Activated CD4-positive, alpha-beta memory T cell treated with anti-CD3 and anti-CD28 coated beads, Interleukin-2, amount 10 ng/mL, durations not matched to agents 7 days and 5 days (primary cell): ENCODE data around the gene TGFB1. TPM values are rescaled to one million over a fixed set of nuclear protein-coding genes. Genes with fewer than 3 reads are reported as not detected.

Source experiments
- CTCF ChIA-PET: fragments of 350-600 bp; sonication (Branson Sonifier 250); formaldehyde crosslinking; loops from one replicate; lab custom pipeline; 2021; ENCODE audit warnings: antibody characterized with exemption, inconsistent platforms; lab: Charles Lee
- POLR2A ChIA-PET: fragments of 350-600 bp; sonication (Branson Sonifier 250); formaldehyde crosslinking; loops from one replicate; lab custom pipeline; 2021; ENCODE audit warnings: antibody characterized with exemption; lab: Charles Lee
- DNase-seq: peaks from one replicate; pipeline ENCODE4 v3.0.0-alpha.2; 2020
- H3K27ac Mint-ChIP-seq: one replicate; pipeline ENCODE4 v1.8.0; 2021; ENCODE audit warnings: mild to moderate bottlenecking, mixed read lengths
- H3K27me3 Mint-ChIP-seq: one replicate; pipeline ENCODE4 v1.8.0; 2021; ENCODE audit warnings: mixed read lengths
- H3K36me3 Mint-ChIP-seq: one replicate; pipeline ENCODE4 v1.8.0; 2021; ENCODE audit warnings: low read depth, mixed read lengths
- H3K4me1 Mint-ChIP-seq: one replicate; pipeline ENCODE4 v1.8.0; 2021; ENCODE audit warnings: mixed read lengths
- H3K4me3 Mint-ChIP-seq: one replicate; pipeline ENCODE4 v1.8.0; 2021; ENCODE audit warnings: mild to moderate bottlenecking, mixed read lengths
- H3K9me3 Mint-ChIP-seq: one replicate; pipeline ENCODE4 v1.8.0; 2021; ENCODE audit warnings: mixed read lengths
- total RNA-seq, 2 experiments: library from RNA; stranded (reverse); gene quantifications; one replicate each; pipeline ENCODE4 v1.2.3, GENCODE V29; 2021

TGFB1 gene
- total RNA-seq, 2 experiments from 2014 or later: 236 to 247 TPM

GRCh38 chr19:41288673-41289530, 64.8 kb downstream of the TGFB1 start:
- H3K27ac Mint-ChIP-seq: no peak overlapping the region
- peaks cover 6% of the 10 kb centered on the region for H3K4me1 Mint-ChIP-seq
- POLR2A ChIA-PET: interaction anchor here (1.6 to 2.3 kb wide), 2 partner anchors 14 to 20 kb away, joined by 7 read pairs; no protein-coding TSS in a partner anchor
- CTCF ChIA-PET: interaction anchor here (1.1 to 1.7 kb wide), 3 partner anchors 10 to 25 kb away, joined by 3 to 5 read pairs (median 4); partner anchors contain the start of gene HNRNPUL1
- peaks cover 76% of the 10 kb centered on the region for H3K36me3 Mint-ChIP-seq
- DNase-seq: no peak
- H3K9me3 Mint-ChIP-seq: no peaks in the 10 kb centered on the region
- H3K27me3 Mint-ChIP-seq: no peaks in the 10 kb centered on the region
- H3K4me3 Mint-ChIP-seq: no peak overlapping the region

Other genes starting within 250 kb of the TGFB1 start
- not detected for gene CYP2F1, start 239.5 kb downstream of the TGFB1 start, total RNA-seq
- gene CYP2S1, start 160.7 kb downstream of the TGFB1 start, total RNA-seq: 1 to 10 TPM in 1 of 2 experiments, under 1 TPM in 1; 0.68 to 1.6 TPM
- gene AXL, start 134.7 kb downstream of the TGFB1 start, total RNA-seq: under 1 TPM; 0.55 to 0.60 TPM
- gene HNRNPUL1, start 89.5 kb downstream of the TGFB1 start, total RNA-seq: 100 to 1,000 TPM; 373 to 398 TPM
- gene CCDC97, start 43.8 kb downstream of the TGFB1 start, total RNA-seq: 10 to 100 TPM; 43.0 to 43.4 TPM
- 10 to 100 TPM; 10.8 to 11.2 TPM for gene B9D2, start 10.2 kb upstream of the TGFB1 start, total RNA-seq
- 1 to 10 TPM; 8.0 to 9.6 TPM for gene TMEM91, start 22.6 kb upstream of the TGFB1 start, total RNA-seq
- 10 to 100 TPM; 18.8 to 25.2 TPM for gene EXOSC5, start 43.4 kb upstream of the TGFB1 start, total RNA-seq
- 10 to 100 TPM; 17.9 to 27.1 TPM for gene BCKDHA, start 43.9 kb upstream of the TGFB1 start, total RNA-seq
- gene B3GNT8, start 73.5 kb upstream of the TGFB1 start, total RNA-seq: 1 to 10 TPM; 4.3 to 5.4 TPM
- 10 to 100 TPM; 36.0 to 38.4 TPM for gene DMAC2, start 86.0 kb upstream of the TGFB1 start, total RNA-seq
- not detected for gene ERICH4, start 89.2 kb upstream of the TGFB1 start, total RNA-seq
- 10 to 100 TPM; 77.0 to 77.8 TPM for gene CEACAM21, start 222.2 kb upstream of the TGFB1 start, total RNA-seq